CD4-positive, alpha-beta T cell treated with Interleukin-17A for 4 hours (primary cell): ENCODE results near the gene PLEKHB1.
"Not testable (repeated sequence)": the region's sequence is repeated elsewhere in the genome, so short reads cannot be mapped to it uniquely, and the experiment has no call there.

Source experiments
- DNase-seq: peaks from one replicate; pipeline ENCODE4 v3.0.0-alpha.2; 2020; ENCODE audit warnings: mixed read lengths

PLEKHB1 gene

GRCh38 chr11:73648571-73649046 is 2.2 kb downstream of the PLEKHB1 start:
- DNase-seq, result no peak

- no peak for DNase-seq
Measured at GRCh38 chr11:73649206-73649605, 2.8 kb downstream of the PLEKHB1 start.

GRCh38 chr11:73650400-73650799 is 4.0 kb downstream of the PLEKHB1 start:
- no peak for DNase-seq

GRCh38 chr11:73651252-73651651 is 4.9 kb downstream of the PLEKHB1 start:
- no peak for DNase-seq

GRCh38 chr11:73651661-73652045 is 5.3 kb downstream of the PLEKHB1 start:
- DNase-seq, result no peak

GRCh38 chr11:73652046-73652730 is 5.8 kb downstream of the PLEKHB1 start:
- no peak for DNase-seq

DNA sequence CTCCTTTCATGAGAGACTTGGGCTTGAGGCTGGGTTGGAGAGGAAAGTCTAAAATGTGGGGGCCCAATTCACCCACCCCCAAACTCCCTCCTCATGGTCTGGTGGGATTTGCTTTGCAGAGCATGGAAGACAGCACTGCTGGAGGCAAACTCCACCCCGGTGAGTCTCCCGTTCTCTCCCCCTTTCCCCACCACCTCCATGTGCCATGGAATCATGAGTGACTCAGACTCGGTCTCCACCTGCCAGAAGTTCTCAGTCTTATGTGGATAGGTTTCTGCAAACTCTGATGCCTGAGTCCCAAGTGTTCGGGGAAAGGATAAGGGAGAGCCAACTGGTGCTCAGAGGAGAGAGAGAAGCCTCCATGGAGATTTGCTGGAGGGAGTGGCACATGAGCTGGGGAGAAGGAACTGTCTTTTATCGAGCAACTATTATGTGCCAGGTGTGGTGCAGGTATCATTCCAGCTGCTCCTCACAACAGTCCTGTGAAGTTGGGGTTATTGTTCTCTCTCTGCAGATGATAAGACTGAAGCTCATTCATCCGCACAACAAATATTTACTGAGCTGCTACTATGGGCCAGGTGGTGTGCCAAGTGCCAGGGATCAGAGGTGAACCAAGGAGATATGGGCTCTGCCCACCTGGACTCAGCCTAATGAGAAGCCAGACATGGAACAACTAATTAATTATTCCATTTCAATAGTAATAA is 6.6 kb downstream of the PLEKHB1 start:
- DNase-seq, result no peak

GRCh38 chr11:73653996-73654395 is 7.6 kb downstream of the PLEKHB1 start:
- no peak for DNase-seq

DNA sequence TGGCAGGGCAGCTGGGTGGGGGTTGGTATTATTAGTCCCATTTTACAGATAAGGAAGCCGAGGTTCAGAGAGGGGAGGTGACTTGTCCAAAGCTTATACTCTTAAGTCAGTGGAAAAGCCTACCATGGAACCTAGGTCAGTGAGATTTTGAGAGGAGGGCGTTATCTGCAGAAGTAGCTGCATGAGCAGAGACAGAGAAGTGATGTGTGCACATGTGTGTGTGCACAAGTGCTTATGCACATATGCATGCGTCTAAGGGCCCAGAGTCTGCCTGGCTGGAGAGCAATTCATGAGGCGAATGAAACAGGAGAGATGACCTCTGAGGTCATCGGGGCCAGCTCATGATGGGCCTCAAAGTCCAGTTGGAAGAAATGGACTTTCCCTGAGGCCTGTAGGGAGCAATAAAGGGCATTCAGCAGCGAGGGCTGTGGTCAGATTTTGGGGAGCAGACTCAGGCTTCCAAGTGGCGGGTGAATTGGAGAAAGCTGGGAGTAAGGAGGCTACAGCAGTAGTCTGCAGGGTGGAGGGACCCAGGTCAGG is 8.2 kb downstream of the PLEKHB1 start:
- no peak for DNase-seq

DNA sequence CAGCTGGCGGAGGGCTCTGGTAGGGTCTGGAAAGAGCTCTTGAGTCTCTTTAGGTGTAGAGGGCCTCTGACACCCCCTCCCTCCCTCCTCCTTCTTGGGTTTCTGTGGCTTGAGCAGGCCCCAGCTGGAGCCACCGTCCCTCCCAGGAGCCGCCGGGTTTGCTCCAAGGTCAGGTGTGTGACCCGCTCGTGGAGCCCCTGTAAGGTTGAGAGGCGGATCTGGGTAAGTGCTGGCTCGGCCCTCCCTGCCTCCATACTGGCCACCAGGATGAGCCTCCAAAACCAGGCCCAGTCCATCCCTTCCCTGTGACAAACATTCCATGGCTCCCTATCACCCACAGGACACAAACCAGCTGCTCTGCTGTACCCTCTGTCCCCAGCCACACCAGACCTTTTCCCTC is 9.3 kb downstream of the PLEKHB1 start:
- no peak for DNase-seq

DNA sequence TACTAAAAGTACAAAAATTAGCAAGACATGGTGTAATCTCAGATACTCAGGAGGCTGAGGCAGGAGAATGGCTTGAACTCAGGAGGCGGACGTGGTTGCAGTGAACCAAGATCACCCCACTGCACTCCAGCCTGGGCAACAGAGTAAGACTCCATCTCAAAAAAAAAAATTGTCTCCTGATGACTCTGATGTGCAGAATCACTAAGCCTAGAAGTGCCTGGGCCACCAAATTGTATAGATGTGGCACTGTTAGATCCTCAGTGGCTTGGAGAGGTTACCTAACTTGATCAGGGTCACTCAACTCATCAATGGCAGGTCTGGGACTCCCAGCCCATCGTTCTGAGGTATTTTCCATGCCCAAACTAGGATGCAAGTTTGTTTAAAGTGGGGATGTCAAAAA is 10.6 kb downstream of the PLEKHB1 start:
- no peak for DNase-seq

GRCh38 chr11:73659961-73660360 is 13.6 kb downstream of the PLEKHB1 start:
- DNase-seq, result no peak

- DNase-seq, result no peak
Measured at GRCh38 chr11:73660497-73661034, 14.2 kb downstream of the PLEKHB1 start.

- DNase-seq, result peak; percentile 92
Measured at GRCh38 chr11:73661035-73661628, 14.8 kb downstream of the PLEKHB1 start.

GRCh38 chr11:73662445-73663157 is 16.2 kb downstream of the PLEKHB1 start:
- DNase-seq, result no peak

GRCh38 chr11:73663604-73664495 is 17.5 kb downstream of the PLEKHB1 start:
- no peak for DNase-seq

- DNase-seq, result no peak
Measured at GRCh38 chr11:73664877-73665276, 18.5 kb downstream of the PLEKHB1 start.

GRCh38 chr11:73667891-73668290 is 21.5 kb downstream of the PLEKHB1 start:
- no peak for DNase-seq

GRCh38 chr11:73670808-73671207 is 24.4 kb downstream of the PLEKHB1 start:
- no peak for DNase-seq

DNA sequence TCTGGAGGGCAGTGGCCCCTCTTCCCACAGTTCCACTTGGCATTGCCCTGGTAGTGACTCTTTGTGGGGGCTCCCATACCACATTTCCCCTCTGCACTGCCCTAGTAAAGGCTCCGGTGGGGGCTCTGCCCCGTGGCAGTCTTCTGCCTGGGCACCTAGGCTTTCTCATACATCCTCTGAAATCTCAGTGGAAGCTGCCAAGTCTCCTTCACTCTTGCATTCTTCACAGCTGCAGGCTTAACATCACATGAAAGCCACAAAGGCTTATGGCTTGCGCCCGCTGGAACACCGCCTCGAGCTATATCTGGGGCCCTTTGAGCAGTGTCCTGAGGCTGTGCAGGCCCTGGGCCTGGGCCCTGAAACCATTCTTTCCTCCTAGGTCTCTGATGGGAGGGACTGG is 25.3 kb downstream of the PLEKHB1 start:
- DNase-seq, result no peak

DNA sequence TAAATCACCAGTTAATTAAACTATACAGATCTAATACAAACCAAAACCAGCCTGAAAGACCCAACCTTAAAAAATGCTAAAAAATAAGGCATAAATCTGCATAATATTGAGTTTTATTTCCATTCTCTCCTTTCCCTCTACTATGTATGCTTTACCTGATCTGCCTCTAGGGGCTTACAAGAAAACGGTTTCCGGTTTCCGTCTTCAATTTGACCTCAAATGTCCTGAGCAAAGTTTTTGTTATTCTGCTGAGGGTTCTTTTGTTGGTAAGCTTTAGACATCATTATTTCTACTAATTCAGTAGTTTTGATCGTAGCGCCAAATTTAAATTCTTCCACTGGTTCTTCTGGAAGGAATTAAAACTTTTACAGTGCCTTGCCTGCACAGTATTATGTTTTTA is 30.2 kb downstream of the PLEKHB1 start:
- DNase-seq, result not testable (repeated sequence)

DNA sequence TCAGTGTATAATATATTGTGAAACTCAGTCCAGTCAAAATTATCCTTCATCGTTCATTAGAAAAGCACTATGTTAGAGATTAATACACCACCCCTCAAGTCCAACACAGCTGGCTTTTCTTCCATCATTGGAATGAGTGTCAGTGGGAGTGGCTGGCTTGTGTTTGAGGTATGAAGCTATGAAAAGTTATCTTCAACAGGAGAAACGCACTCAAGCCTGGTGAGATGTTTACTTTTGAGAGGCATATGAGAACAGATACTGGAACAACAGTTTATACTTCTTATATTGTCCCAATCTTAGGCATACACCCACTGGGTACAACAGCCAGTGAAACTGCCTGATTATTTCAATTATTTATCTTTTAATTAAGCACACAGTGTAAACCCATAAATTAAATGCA is 34.3 kb downstream of the PLEKHB1 start:
- DNase-seq, result no peak
